HG02759 (cell line): ENCODE data around the gene RCHY1.
A peak's percentile ranks its signal among the peaks of the same experiment; 100 is the strongest.
"Not testable (repeated sequence)": the region's sequence is repeated elsewhere in the genome, so short reads cannot be mapped to it uniquely, and the experiment has no call there.

Experiments used
- ATAC-seq: cut with Tn5 transposase; IDR thresholded peaks from one replicate; pipeline ENCODE4 v1.9.1; 2021; ENCODE audit warnings: mild to moderate bottlenecking, moderate library complexity; ENCODE audit not compliant: unreplicated experiment

The RCHY1 gene

DNA sequence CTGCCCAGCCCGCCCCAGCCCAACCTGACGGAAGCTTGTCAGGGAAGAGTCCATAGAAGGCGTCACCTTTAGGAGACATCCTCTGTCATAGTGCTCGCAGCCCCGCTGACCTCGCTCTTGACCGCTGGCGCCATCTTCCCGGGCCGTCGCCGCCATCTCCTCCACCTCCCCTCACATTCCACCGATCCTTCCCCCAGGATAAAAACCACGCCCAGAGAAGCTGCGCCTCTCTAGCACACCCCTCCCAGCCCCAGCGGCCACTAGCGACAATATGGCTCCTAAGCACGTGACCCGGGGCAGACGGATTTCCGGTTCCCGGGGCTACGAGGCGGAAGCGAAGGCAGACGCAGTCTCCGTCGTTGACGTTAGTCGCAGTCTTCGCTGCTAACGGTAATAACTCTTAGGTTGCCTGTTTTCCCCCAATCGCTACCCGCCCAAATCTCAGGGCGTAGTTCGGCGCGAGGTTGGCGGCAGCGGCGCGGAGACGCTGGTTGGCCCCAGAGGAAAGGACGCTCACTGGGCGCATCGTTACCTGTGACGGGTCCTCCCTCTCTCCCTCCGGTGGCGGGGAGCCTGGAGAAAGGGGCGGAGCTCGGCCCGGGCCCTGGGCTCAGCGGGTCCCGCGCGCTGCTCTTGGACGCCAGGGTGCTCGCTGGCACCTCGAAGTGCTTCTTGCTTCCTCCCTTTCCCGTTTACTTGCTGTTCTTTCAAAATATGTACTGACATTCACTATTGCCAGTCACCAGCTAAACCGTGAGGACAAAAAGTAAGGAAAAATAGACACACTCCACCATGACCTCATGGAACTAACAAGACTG lies at the start of gene RCHY1, which contains the start of gene THAP6:
TSS of gene RCHY1 (minus strand) at position 273 of the 818 bp plus-strand sequence. CDS start at position 156, 117 bp downstream.
TSS of gene THAP6 (plus strand) at position 343 of the 818 bp plus-strand sequence. CDS start 980 bp downstream, outside the sequence.
- peak; percentile 94 for ATAC-seq

DNA sequence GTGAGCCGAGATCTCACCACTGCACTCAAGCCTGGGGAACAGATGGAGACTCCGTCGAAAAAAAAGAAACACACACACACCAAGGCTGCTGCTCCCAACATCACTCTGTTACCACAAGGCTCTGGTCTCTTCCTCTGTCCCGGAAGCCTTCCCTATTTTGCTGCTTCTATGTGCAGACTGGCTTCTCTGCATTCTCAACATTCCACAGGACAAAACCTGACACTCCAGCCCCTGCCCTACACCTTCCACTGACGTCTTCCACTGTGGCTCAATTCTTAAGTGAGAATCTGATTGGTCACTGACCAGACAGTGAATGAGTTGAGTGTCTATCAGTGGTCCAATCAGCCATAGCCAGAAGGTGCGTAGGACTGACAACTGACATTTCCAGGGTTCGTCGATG lies 47.6 kb upstream of the RCHY1 start:
- no peak for ATAC-seq

DNA sequence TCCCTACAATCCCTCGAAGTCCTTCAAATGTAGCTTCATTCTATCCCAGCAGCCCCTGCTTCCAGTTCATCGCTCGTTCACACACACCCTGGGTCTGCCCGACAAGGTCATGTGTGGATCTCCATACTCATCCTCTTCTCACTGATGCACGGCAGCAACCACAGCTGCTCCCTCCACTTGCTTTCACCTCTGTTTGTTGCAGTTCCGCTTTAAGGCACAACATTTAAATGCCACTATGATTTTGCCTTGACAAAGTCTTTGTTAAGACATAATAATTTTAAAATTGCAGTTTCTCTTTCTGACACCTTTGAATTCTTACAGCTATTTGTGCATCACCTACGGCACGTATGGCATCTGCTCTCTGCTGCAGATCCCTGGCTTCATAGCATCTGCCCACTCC lies 43.5 kb upstream of the RCHY1 start:
- ATAC-seq: no peak

DNA sequence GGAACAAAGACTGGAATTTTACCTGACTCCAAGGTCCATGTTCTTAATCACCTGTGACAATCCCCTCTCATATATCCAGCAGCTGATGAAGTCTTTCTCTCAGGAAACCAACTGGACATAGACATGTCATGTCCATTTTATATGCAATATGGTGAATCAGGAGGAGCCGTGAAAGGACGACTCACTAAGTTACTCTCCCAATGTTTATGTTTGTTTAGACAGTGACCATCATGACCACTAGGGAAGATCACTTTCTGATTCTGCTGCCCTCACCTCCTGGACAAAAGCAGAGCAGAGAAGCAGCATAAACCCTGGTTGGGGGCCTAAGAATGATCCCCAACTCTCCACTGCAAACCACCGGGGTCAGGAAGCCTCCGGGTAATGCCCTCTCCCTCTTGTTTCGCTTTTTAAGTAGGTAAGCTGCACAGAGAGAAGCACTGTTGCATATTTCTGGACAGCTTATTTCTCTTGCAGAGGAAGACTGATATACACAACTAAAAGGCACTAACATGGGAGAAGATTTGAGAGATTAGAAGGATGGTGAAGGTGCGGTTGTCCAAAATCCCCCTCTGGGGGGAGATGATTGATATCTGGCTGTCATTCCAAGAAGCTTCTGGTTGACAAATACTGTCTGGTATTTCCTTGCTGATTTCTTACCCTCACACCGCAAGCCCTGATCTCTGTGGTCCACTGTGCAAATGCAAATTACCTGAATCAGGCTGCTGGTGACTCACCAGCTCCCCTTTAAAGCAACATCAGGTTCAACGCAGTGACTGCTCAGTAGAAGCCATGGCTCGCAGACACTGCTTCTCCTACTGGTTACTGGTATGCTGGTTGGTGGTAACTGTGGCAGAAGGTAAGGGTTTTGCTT lies 41.3 kb upstream of the RCHY1 start, which contains the start of gene ODAPH:
TSS of gene ODAPH (plus strand) at position 773 of the 871 bp plus-strand sequence. CDS start at position 790, 17 bp downstream.
- ATAC-seq: peak; percentile 94

DNA sequence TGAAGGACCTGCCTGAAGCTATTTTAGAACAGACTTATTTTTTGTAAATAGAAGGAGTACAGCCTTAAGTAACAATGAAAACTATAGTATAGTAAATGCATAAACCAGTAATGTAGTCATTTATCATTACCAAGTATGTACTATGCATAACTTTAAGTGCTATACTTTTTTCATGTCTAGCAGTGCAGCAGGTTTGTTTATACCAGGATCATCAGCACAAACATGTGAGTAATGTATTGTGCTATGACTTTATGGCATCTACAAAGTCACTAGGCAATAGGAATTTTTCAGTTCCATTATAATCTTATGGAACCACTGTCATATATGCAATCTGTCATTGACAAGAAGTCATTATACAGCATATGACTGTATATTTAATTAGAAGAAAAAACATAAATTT lies 38.2 kb upstream of the RCHY1 start:
- ATAC-seq: no peak

DNA sequence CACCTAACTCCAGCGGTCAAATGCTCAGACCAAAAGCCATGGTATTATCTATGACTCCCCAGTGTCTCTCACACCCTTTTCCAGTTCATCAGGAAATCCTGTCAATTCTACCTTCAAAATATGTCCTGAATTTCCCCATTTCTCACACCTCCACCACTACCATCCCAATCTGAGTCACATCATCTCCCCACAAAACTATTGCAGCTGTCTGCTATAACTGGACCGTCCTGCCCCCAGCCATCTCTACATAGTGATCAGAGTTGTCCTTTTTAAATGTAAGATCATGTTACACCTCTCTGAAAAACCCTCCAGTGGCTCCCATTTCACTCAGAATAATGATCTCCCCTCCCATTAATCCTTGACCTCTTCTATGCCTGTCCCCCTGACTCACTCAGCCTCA lies 34.8 kb upstream of the RCHY1 start:
- no peak for ATAC-seq

DNA sequence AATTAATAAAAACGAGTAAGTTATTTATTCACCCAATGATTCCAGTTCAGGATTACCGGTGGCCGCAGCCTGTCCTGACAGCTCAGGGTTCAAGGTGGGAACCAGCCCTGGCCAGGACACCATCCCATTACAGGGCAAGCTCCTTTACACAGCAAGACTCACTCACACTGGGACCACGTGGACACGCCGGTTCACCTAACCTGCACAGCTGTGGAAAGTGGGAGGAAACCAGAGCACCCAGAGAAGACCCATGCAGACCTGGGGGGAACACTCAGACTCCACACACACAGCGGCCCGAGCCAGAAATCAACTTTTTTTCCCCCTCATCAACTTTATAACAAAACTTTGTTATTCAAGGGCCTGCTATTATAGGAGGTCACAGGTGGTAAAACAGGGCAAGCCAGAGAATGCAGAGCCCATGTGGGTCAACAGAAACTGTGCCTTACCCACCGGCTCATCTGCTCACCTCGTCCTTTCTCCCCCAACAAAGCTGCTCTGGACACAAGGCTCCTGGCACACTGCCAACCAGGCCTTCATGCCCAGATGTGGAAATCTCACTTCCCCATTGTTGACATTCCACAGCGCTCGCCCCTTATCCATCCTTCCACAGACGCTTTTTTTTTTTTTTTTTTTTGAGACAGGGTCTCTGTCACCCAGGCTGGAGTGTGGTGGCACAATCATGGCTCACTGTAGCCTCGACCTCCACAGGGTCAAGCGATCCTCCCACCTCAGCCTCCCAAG lies 33.6 kb upstream of the RCHY1 start:
- ATAC-seq: no peak

DNA sequence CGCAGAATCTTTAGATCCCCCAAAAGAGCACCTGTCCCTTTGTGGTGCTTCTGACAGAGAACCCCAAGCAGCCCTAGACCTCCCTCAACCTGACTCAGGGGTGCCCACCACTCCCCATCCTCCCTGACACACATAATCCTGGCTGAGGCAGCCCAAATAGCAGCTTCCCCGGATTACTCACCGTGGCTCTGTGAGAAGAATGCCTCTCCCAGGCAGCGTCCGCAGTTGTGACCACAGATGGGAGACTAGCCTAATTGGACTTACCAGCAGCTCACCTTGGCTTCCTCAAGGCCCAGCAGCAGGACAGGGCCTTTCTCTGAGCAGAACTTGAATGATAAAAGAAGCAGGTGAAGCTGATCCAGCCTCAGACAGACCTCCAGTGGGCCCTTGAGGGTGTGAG lies 31.3 kb upstream of the RCHY1 start:
- ATAC-seq: no peak

DNA sequence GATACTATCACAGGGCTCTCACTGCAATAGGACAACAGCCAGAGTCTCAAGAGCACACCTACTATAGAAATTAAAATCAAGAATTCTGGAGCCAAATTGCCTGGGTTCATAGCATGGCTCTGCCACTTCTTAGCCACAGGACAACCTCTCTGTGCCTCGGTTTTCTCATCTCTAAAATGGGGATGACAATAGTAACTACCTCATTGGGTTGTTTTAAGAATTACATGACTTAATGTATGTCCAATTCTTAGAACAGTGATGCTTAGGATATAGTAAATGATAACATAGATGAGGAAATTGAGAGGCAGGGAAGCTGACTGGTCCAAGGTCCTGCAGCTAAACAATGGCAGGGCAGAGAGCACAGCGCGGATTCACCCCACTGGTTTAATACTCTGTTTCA lies 30.7 kb upstream of the RCHY1 start:
- ATAC-seq: no peak

DNA sequence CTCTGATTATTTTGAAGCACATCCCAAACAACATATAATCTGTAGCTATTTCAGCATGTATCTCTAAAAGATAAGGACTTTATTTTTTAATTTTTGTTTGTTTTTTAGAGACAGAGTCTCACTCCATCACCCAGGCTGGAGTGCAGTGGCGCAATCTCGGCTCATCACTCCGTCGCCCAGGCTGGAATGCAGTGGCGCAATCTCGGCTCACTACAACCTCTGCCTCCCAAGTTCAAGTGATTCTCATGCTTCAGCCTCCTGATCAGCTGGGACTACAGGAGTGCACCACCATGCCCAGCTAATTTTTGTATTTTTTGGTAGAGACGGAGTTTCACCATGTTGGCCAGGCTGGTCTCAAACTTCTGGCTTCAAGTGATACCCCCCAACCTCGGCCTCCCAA lies 30.0 kb upstream of the RCHY1 start:
- not testable (repeated sequence) for ATAC-seq

DNA sequence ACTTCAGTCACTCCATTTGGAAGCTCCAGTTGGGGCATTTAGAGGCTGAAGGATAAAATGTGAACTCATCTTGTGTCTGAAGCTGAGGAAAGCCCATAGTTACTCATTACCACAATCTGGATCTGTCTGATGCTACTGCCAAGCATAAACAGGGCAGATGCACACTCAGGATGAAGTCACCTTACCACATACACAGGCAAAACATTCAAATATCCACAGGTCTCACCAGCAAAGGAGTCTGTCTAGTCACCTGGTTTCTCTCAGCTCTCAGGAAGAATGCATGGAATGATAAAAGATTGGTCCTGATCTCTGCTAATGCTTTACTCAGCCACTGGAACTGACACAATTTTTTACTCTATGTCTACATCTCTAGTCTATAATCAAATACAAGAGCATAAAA lies 28.6 kb upstream of the RCHY1 start:
- ATAC-seq: no peak

DNA sequence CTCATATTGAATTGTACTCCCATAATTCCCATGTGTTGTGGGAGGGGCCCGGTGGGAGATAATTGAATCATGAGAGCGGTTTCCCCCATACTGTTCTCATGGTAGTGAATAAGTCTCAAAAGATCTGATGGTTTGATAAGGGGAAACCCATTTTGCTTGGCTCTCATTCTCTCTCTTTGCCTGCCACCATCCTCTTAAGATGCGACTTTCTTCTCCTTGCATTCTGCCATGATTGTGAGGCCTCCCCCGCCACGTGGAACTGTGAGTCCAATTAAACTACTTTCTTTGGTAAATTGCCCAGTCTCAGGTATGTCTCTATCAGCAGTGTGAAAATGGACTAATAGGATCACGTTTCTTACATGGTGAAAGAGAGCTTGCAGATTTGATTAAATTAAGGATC lies 23.1 kb upstream of the RCHY1 start:
- not testable (repeated sequence) for ATAC-seq

DNA sequence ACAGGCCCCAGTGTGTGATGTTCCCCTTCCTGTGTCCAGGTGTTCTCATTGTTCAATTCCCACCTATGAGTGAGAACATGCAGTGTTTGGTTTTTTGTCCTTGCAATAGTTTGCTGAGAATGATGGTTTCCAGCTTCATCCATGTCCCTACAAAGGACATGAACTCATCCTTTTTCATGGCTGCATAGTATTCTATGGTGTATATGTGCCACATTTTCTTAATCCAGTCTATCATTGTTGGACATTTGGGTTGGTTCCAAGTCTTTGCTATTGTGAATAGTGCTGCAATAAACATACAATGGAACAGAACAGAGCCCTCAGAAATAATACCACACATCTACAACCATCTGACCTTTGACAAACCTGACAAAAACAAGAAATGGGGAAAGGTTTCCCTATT lies 19.7 kb upstream of the RCHY1 start:
- not testable (repeated sequence) for ATAC-seq

DNA sequence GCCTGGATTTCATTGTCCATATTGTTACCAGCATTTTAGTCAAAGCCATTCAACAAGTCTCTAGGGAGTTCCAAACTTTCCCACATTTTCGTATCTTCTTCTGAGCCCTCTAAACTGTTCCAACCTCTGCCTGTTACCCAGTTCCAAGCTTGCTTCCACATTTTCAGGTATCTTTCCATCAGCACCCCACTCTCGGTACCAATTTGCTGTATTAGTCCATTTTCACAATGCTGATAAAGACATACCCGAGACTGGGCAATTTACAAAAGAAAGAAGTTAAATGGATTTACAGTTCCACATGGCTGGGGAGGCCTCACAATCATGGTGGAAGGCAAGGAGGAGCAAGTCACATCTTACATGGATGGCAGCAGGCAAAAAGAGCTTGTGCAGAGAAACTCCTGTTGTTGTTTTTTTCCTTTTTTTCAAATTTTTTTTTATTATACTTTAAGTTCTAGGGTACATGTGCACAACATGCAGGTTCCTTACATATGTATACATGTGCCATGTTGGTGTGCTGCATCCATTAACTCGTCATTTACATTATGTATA lies 19.2 kb upstream of the RCHY1 start:
- not testable (repeated sequence) for ATAC-seq

DNA sequence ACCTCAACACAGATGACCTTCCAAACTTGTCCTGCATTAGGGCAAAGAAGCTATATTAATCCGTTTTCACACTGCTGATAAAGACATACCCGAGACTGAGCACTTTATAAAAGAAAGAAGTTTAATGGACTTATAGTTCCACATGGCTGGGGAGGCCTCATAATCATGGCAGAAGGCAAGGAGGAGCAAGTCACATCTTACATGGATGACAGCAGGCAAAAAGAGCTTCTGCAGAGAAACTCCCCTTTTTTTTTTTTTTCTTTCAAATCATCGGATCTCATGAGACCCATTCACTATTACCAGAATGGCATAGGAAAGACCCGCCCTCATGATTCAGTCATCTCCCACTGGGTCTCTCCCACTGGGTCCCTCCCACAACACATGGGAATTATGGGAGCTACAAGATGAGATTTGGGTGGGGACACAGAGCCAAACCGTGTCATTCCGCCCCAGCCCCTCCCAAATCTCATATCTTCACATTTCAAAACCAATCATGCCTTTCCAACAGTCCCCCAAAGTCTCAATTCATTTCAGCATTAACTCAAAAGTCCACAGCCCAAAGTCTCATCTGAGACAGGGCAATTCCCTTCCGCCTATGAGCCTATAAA lies 17.4 kb upstream of the RCHY1 start:
- not testable (repeated sequence) for ATAC-seq

DNA sequence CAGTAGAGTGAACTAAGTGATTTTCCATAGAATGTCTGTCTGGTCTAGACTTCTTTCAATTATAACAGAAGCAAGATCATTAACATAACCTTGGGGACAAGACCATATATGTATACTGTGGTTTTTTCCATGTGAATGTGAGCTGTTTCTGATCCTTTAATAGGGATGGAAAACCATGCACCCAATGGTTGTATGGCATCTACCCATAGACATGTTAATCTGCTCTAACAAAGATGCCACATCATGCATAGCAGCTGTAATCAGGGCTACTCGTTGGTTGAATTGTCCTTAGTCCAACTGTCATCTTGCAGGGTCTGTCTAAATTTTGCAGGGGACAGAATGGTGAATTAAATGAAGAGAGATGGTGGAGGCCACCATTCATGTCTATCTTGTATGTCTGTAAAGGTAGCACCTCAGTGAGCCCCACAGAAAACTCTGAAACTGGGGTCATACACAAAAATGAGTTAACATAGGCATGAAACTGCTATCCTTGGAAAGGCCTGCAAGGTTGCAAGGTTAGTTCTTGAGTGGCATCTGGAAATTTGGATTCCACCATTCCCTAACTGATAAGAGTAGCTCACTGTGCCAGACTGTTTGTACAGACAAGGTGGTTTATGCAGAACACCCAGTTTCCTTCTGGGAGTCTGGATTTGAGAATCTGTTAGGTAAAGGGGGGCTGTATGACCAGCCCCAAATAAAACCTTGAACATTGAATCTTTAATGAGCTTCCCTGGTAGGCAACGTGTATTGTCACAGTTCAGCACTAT lies 16.5 kb upstream of the RCHY1 start:
- ATAC-seq: no peak

DNA sequence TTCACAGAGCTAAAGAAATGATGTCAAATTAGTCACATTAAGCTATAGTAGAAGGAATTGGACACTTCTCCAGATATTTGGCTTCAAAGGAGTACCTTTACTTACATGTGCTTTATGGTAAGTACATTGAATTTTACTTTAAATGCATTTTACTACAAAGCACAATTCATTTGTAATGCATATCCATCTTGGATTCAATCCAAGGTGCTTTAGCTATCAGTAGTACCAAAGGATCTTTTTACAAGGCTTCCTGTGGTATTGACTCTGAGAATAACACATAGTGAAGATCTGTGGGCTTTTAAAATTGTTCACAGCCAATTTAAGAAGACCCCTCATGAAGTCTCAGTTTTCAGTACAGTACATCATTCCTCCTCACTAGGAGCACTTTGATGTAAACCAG lies 13.3 kb upstream of the RCHY1 start:
- ATAC-seq: no peak

DNA sequence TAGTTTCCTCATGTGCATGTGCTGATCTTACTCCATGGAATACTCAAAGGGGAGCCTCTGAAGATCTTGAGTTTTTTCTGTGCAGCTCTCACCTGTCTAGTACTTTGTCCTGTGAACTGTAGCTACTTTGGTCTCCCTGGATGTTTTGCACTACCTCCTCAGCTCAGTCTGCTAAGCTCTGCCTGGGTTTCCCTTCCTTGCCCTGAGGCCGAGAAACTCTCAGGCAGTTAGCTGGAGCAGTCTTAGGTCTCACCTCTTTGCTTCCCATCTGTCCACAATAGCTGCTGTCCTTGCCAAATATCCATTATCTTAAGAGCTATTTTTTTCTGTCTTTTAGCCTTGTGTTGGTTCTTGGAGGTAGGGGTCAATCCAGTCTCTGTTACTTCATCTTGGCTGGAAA lies 11.7 kb upstream of the RCHY1 start:
- no peak for ATAC-seq

DNA sequence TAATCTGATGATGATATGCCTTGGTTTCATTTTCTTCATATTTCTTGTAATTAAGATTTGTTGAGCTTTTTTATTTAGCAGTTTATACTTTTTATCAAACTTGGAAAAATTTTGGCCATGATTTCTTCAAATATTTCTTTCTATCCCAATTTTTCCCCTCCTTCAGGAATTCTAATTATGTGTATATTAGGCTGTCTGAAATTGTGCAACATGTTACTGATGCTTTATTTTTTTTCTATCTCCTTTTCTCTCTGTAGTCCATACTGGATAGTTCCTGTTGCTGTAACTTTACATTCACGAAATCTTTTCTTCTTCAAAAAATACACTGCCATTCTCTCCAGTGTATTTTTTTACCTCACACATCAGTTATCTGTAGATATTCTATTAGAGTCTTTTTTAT lies 10.9 kb upstream of the RCHY1 start:
- no peak for ATAC-seq

DNA sequence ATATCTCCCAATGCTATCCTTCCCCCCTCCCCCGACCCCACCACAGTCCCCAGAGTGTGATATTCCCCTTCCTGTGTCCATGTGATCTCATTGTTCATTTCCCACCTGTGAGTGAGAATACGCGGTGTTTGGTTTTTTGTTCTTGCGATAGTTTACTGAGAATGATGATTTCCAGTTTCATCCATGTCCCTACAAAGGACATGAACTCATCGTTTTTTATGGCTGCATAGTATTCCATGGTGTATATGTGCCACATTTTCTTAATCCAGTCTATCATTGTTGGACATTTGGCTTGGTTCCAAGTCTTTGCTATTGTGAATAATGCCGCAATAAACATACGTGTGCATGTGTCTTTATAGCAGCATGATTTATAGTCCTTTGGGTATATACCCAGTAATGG lies 5.2 kb upstream of the RCHY1 start:
- ATAC-seq: not testable (repeated sequence)
